GM18507 (cell line): Measurements from ENCODE around the gene TRIM58.

Source experiments
- DNase-seq: peaks from one replicate; pipeline ENCODE4 v3.0.0; 2011; ENCODE audit warnings: low read depth; ENCODE audit not compliant: insufficient read length; ENCODE audit errors: extremely low spot score
- FAIRE-seq: peaks from 2 replicates; lab custom pipeline; 2011; peaks lifted over from hg19 to GRCh38; lab: Jason Lieb, UNC

TRIM58 gene

DNA sequence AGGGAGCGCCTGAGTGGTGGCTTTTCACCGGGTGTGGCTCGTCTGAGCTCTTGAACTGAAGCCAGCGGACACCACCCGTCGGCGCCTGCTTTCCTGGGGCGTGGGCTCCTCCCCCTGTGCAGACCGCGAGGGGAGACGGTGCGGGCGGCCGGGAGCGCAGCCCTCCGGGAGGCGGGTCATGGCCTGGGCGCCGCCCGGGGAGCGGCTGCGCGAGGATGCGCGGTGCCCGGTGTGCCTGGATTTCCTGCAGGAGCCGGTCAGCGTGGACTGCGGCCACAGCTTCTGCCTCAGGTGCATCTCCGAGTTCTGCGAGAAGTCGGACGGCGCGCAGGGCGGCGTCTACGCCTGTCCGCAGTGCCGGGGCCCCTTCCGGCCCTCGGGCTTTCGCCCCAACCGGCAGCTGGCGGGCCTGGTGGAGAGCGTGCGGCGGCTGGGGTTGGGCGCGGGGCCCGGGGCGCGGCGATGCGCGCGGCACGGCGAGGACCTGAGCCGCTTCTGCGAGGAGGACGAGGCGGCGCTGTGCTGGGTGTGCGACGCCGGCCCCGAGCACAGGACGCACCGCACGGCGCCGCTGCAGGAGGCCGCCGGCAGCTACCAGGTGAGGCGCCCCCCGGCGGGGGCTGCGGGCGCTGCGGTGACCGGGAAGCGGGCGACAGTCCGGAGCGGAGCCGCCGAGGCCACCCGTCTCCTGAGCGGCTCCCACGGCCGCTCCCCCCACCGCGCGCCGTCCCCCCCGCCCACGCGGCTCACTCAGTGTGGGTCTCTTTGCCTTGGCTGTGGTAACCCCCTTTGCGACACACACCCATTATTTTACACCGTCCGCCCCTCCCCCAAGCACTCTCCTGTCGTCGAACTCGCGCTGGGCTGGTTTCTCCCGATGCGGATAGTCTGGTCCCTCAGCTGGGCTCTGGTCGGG is at the start of gene TRIM58:
Gene TRIM58, plus strand, starts transcription at position 119 of the 916 bp plus-strand sequence. Its CDS starts 60 bp downstream, at position 179.
- DNase-seq, result no peak
- no peak for FAIRE-seq

GRCh38 chr1:247812637-247813036 is 44.4 kb upstream of the TRIM58 start:
- DNase-seq (no peak), FAIRE-seq (no peak)

GRCh38 chr1:247822060-247822459 is 34.9 kb upstream of the TRIM58 start:
- FAIRE-seq (no peak), DNase-seq (no peak)

DNA sequence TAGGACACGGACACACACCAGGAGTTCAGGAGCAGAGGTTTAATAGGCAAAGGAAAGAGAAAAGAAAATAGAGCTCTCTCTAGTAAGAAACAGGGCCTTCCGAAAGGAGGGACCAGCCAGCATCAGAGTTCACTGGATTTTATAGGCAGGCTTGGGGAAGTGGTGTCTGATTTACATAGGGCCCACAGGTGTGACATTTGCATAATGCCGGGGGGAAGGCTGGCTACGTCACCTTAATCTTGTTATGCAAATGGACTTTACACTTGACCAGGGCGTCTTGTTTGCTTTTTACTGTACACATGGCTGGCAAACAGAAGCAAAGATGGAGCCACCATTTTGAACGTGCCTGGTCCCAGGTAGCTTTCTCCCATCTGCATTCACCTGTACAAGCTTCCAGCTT is 33.0 kb upstream of the TRIM58 start, which contains the start of gene OR14A16:
Gene OR14A16, minus strand, starts transcription at position 97 of the 400 bp plus-strand sequence. CDS start 8,390 bp downstream, outside the sequence.
- no peak for FAIRE-seq
- no peak for DNase-seq

DNA sequence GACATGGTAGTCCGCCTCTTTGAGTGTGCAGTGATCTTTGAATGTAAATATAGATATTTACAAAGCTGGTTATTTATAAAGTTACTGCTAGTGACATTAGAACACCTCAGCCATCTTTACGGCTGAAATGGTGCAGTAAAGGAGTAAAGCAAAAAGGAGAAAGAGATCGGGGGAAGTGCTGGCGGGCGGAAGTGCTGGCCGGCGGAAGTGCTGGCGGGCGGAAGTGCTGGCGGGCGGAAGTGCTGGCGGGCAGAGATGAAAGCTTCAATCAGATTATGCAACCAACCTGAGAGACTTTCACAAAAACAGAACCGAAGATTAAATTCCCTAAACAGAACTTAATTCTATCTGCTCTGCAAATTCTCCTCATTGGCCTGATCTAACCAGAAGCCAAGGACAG is 31.6 kb upstream of the TRIM58 start:
- FAIRE-seq (no peak), DNase-seq (no peak)

GRCh38 chr1:247829656-247830055 is 27.3 kb upstream of the TRIM58 start:
- FAIRE-seq, result no peak

DNA sequence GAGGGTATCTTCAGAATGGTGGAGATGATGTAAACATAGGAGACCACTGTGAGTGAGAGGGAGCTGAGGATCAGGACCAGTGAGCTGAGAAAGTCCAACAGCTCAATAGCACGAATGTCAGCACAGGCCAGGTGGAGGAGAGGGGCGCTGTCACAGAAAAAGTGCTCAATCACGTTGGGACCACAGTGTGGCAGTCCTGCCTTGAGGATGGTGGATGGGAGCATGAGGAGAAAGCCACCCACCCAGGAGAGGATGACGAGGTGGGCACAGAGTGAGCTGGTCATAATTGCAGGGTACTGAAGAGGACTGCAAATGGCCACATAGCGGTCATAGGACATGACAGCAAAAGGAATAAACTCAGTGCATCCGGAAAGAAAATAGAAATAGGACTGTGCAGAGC is 23.4 kb upstream of the TRIM58 start:
- DNase-seq, result no peak
- FAIRE-seq, result no peak

More at GRCh38 chr1:247829656-247830055, 27.3 kb upstream of the TRIM58 start:
- DNase-seq, result no peak

DNA sequence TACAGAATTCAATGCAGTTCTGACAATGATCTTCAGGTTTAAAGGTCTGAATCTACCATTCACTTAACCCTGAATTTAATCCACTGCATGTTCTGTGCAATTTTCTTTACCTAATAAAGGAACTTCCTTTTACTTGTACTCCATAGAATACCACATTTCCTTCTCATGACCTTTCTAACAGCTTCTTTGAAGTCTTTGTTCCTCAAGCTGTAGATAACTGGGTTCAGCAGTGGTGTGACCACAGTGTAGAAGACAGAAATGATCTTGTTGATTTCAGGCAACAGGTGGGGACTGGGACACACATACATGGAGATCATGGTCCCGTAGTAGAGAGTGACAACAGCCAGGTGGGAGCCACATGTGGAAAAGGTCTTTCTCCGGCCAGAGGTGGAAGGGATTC is 16.2 kb upstream of the TRIM58 start:
- FAIRE-seq, result no peak
- DNase-seq, result no peak

- no peak for DNase-seq
- no peak for FAIRE-seq
Measured at GRCh38 chr1:247841796-247842195, 15.2 kb upstream of the TRIM58 start, which contains the start of gene OR11L1. Gene OR11L1 (minus strand): TSS chr1:247841896. CDS start chr1:247841896, 0 bp downstream.

DNA sequence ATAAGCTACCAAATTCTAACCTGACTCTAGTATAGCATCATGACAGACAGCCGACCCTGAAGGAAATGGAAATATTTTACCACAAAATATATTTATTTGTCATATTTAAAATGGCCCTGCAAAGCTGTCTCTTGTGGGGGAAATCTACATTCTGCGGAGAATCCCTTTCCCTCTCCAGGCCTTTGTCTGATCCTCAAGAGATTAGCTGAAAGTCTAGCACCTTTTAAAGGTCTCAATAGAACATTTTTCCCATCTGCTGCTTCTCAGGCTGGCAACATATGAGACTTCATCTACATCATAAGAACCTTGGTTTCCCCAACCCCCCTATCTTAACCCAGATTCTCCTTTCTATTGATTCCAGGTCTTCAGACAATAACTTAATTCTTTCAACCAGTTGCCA is 13.6 kb upstream of the TRIM58 start:
- no peak for FAIRE-seq
- DNase-seq, result no peak

DNA sequence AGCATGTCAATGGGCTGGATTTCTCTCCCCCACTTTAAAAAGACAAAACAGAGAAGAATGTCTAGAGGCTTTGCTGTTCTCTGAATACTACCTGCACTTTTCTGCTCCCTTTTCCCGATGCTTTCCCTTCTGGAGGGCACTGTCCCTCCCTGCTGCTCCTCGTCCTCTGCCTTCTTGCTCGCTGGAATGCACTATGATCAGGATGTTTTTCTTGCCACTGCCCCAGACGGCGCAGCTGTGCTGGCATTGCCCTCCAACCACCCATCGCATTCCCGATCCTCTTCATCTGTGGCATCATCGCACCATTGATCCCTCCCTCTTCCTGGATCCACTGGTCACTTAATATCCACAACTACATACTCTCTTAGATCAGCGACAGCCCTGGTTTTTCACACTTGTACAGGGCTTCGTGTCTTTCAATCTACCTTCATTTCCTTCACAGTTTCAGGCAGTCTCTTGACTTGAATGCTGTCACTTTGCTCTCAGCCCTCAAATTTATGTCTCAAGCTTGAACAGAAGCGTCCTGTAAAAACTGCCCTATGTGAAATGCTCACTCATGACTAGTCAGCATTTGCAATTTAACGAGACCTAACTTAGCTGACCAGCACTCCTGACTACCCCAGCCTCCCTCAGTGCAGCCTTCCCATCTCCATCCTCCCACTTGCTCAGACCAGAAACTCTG is 11.8 kb upstream of the TRIM58 start:
- FAIRE-seq, result no peak
- no peak for DNase-seq

DNA sequence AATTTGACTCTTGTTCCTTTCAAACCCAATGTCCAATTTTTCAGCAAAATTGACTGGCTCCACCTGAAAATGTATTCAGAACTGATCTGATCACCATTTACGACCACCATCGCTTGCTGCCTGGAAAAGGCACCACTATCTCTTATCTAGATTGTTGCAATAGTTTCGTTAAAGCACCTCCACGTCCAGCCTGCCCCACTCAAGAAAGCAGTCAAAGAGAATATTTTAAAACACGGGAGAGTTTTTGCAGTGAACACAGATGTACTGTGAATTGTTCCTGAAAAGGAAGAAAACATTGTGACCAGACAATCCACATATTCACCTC is 11.3 kb upstream of the TRIM58 start:
- no peak for DNase-seq
- FAIRE-seq, result no peak

DNA sequence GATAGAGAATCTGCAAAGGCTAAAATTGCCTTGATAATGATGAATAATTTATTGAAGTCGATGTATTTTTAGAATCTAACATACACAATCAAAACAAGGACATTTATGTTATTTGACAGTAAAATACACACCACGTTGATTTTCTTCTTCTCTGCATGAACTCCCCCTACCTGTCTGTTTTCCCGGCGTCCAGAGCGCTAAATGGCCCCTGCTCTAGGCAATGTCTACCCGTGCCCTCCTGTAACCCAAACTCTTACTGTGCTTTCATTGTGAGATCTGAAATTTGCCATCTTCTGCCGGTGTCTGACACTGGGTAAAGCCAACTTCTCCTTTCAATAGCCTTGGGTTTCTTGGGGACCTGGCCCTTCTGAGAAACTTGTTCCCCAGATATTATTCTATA is 8.6 kb upstream of the TRIM58 start:
- DNase-seq (no peak), FAIRE-seq (no peak)

DNA sequence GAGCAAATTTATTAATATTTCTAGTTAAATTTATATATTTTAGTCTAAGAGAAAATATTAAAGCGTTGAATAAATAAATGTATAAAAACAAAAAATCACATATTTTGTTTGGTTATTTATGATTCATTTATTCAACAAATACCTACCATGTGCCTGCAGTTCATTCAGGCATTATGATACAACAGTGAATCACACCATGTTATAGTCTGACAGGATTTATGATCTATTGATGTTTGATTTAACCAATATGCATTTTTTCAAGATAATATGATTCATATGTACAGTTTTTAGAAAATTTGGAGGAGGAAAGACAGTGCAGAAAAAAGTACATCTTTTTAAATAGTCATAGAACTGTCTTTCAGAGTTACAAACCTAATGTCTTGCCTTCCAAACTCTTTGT is 7.4 kb upstream of the TRIM58 start:
- DNase-seq, result no peak
- FAIRE-seq, result no peak

- FAIRE-seq (no peak), DNase-seq (no peak)
Measured at GRCh38 chr1:247854899-247855545, 2.0 kb upstream of the TRIM58 start.

DNA sequence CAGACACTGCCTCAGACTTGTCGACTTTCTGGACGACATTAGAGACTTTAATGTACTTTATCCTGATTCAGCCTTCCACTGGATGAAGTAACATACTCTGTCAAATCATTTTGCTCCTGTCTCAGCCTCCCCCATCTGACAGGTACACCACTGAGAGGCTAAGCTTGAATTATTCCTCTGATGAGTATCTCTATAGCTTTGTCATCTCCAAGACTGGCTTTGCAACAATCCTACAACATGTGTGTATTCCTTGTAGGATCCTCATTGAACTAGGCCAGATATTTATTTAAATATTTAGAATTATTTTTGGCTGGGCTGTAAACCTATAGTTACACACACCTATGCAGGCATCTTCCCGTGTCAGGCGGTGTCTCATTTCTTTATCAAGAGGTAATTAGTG is 1.1 kb upstream of the TRIM58 start:
- FAIRE-seq, result no peak
- DNase-seq, result no peak

DNA sequence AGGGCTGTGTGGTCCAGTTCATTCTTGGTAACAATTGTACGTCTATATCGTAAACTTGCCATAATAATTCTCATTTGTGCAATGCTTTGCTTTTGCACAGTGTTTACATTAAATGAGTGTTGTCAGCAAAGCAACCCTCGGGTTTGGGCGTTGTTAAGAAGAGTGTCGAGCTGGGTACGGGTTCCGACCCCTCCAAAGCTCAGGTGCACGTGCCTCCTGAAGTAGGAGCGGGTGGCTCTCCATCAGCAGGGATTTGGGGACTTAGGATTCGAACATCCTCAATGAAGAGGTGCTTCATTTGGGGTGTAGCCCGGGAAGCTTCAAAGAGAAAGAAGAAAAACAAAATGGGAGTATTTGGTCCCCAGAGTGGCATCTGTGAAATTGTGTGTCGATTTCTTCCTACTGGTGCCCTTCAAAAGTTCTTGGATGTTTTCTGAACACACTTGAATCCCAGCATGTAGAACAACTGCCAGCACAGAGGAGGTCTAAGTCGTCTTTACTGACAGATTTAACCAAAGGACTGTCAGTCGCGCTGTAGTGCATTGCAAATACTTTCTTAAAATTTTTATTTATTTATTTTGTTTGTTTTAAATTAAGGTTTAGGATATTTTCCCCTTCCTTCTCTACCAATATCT is 1.1 kb downstream of the TRIM58 start:
- no peak for FAIRE-seq
- DNase-seq, result no peak

DNA sequence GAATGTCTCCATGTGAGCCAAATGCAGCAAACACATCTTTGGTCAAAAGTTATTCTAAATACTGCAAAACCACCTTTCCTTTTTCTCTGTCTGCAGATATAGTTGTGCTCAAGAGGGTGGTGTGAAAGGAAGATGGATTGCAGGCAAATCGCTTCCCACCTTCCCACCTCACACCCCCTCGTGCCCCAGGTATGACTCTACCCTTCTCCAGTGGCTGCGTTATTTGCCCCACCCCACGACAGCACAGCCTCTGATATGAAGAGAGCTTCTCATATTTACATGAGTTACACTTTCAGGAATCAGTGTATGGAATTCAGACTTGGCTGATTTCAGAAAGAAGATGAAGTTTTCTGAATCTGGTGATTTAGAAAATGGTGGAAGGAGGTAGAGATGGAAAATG is 5.8 kb downstream of the TRIM58 start:
- DNase-seq, result no peak
- FAIRE-seq, result no peak

GRCh38 chr1:247864644-247865043 is 7.7 kb downstream of the TRIM58 start:
- FAIRE-seq (no peak), DNase-seq (no peak)

- FAIRE-seq (no peak), DNase-seq (no peak)
Measured at GRCh38 chr1:247865416-247865815, 8.4 kb downstream of the TRIM58 start.
